Prostate gland (tissue), 2 donors: ENCODE results near the gene TUBG1. TPM values are rescaled to one million over a fixed set of nuclear protein-coding genes. Genes with fewer than 3 reads are reported as not detected.

Source experiments
- DNase-seq: peaks from one replicate; pipeline ENCODE4 v3.0.0-alpha.2; 2019; ENCODE audit warnings: low spot score
- H3K27ac ChIP-seq, 2 donors: fragments of 200-600 bp; sonication (generic); 2 replicates each; pipeline ENCODE4 v1.5.1; 2017 to 2019
- H3K27me3 ChIP-seq: fragments of 200-600 bp; sonication (generic); replicated peaks from 2 replicates; pipeline ENCODE4 v1.5.1; 2019; ENCODE audit not compliant: insufficient read depth
- H3K36me3 ChIP-seq, 2 donors: fragments of 200-600 bp; sonication (generic); 1 replicate in 1 of 2; 2 replicates in 1 of 2; pipeline versions ENCODE4 v1.5.1 to v1.8.1; 2017 to 2019
- H3K4me1 ChIP-seq: fragments of 200-600 bp; sonication (generic); replicated peaks from 2 replicates; pipeline ENCODE4 v1.5.1; 2019
- H3K4me3 ChIP-seq, 2 donors: fragments of 200-600 bp; sonication (generic); 2 replicates each; pipeline ENCODE4 v1.5.1; 2017 to 2019
- H3K9me3 ChIP-seq: fragments of 200-600 bp; sonication (generic); 2 replicates; pipeline ENCODE4 v1.5.1; 2017
- POLR2A ChIP-seq: fragments of 450-650 bp; IDR thresholded peaks from one replicate; pipeline ENCODE4 v1.6.1; 2016; ENCODE audit warnings: antibody characterized with exemption, mild to moderate bottlenecking
- POLR2AphosphoS5 ChIP-seq: sonication (generic); formaldehyde crosslinking; IDR thresholded peaks from one replicate; pipeline ENCODE4 v1.6.1; 2017; ENCODE audit warnings: antibody characterized with exemption
- WGBS: methylation state at CpG from one replicate; pipeline ENCODE4 v1.1.5; 2018; 5-methylcytosine and 5-hydroxymethylcytosine counted together
- intact Hi-C: fragments of 100-400 bp; cut with DNase I; formaldehyde crosslinking; loops from one replicate; pipeline ENCODE4 v1.14.2; 2022
- total RNA-seq, 2 donors: library from RNA; depleted of rRNA; stranded (reverse); fragments of >200 nt; gene quantifications; one replicate each; pipeline ENCODE4 v1.1.0, GENCODE V29; 2016
- TF ChIP-seq, protein P1 (sequence below), 4 experiments: fragments of 200-600 bp in 2 of 4; fragments of 450-650 bp in 2 of 4; sonication (generic) in 2 of 4; IDR thresholded peaks; 1 replicate in 3 of 4; 2 replicates in 1 of 4; pipeline ENCODE4 v1.5.1; 2016 to 2019; ENCODE audit warnings: antibody characterized with exemption in 4 of 4, mild to moderate bottlenecking in 2 of 4, moderate library complexity in 2 of 4

Gene TUBG1
- total RNA-seq, 2 donors from 2014 or later, result 38.7 to 78.4 TPM

DNA sequence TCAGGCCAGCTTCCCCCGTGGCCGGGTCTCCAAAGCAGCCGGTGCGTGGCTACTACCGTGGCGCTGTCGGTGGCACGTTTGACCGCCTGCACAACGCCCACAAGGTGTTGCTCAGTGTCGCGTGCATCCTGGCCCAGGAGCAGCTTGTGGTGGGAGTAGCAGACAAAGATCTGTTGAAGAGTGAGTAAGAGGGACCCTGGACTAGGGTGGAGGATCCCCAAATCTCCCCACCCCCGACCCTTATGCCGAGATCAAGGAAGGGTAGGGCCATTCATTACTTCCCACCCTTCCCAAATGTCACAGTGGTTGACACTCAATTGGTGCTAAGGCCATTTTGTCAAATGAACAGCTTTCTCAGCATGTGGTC is 46.4 kb upstream of the TUBG1 start:
- H3K27ac ChIP-seq, result peak overlapping the region; percentile 77 to 79
- H3K4me1 ChIP-seq, result peaks cover 24% of the 10 kb centered on the region
- intact Hi-C loops, result no loop called here
- no peaks in the 10 kb centered on the region for H3K27me3 ChIP-seq
- WGBS, result 72% methylated on average over 10 of the region's 14 CpGs
- H3K36me3 ChIP-seq, result peaks cover 0 to 8% of the 10 kb centered on the region in 2 donors
- no peaks in the 10 kb centered on the region for H3K9me3 ChIP-seq
- no peak for DNase-seq
- no peak for TF ChIP-seq POLR2A
- TF ChIP-seq POLR2AphosphoS5, result no peak
- TF ChIP-seq, protein P1, sequence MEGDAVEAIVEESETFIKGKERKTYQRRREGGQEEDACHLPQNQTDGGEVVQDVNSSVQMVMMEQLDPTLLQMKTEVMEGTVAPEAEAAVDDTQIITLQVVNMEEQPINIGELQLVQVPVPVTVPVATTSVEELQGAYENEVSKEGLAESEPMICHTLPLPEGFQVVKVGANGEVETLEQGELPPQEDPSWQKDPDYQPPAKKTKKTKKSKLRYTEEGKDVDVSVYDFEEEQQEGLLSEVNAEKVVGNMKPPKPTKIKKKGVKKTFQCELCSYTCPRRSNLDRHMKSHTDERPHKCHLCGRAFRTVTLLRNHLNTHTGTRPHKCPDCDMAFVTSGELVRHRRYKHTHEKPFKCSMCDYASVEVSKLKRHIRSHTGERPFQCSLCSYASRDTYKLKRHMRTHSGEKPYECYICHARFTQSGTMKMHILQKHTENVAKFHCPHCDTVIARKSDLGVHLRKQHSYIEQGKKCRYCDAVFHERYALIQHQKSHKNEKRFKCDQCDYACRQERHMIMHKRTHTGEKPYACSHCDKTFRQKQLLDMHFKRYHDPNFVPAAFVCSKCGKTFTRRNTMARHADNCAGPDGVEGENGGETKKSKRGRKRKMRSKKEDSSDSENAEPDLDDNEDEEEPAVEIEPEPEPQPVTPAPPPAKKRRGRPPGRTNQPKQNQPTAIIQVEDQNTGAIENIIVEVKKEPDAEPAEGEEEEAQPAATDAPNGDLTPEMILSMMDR (IDR thresholded peaks at IDR 0.05), result no peak
- peak overlapping the region; percentile 73 to 82 for H3K4me3 ChIP-seq

DNA sequence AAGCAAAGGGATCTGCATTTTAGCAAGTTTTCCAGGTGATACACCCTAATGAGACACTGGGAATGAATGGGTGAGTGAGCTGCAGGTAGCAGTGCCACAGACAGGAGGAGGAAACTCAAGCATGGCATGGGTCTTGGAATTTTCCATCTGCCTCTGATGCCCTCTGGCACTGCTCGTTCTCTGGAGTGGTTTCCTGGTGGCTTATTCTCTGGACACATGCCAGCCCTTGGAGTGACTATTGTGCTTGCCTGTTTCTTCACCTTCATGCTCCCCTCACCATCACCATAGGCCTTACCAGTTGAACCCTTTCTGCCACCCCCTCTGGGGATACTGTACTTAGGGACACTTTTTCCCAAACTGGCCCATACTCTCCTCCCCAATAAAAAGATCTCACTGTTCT is 45.9 kb upstream of the TUBG1 start:
- Histone ChIP-seq H3K36me3 (peaks cover 0 to 8% of the 10 kb centered on the region in 2 donors), H3K9me3 (no peaks in the 10 kb centered on the region), H3K4me1 (peaks cover 28% of the 10 kb centered on the region), H3K4me3 (peak overlapping the region in 1 of 2 donors; percentile 82), H3K27ac (peak overlapping the region in 1 of 2 donors; percentile 79), H3K27me3 (no peaks in the 10 kb centered on the region)
- intact Hi-C loops, result no loop called here
- no peak for DNase-seq
- TF ChIP-seq POLR2A (no peak), POLR2AphosphoS5 (no peak)
- TF ChIP-seq, protein P1 (IDR thresholded peaks at IDR 0.05), result no peak
- WGBS, result 10% methylated on average over 1 of the region's 1 CpG

DNA sequence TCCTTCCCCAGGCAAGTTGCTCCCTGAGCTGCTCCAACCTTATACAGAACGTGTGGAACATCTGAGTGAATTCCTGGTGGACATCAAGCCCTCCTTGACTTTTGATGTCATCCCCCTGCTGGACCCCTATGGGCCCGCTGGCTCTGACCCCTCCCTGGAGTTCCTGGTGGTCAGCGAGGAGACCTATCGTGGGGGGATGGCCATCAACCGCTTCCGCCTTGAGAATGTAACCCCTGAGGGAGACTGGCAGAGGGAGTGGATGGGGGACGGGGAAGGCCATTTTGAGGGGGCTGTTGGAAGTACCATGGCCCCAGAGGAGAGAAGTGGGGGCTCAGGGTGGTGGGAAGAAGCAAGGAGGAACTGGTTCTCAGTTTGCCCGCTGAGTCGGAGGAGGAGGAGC is 45.5 kb upstream of the TUBG1 start:
- no peak overlapping the region for H3K27ac ChIP-seq
- H3K36me3 ChIP-seq, result peaks cover 0 to 8% of the 10 kb centered on the region in 2 donors
- H3K27me3 ChIP-seq, result no peaks in the 10 kb centered on the region
- 84% methylated on average over 9 of the region's 9 CpGs for WGBS
- H3K4me3 ChIP-seq, result no peak overlapping the region
- H3K9me3 ChIP-seq, result no peaks in the 10 kb centered on the region
- intact Hi-C loops, result no loop called here
- no peak for DNase-seq
- TF ChIP-seq, protein P1 (IDR thresholded peaks at IDR 0.05), result no peak
- TF ChIP-seq POLR2AphosphoS5 (no peak), POLR2A (no peak)
- peaks cover 28% of the 10 kb centered on the region for H3K4me1 ChIP-seq

DNA sequence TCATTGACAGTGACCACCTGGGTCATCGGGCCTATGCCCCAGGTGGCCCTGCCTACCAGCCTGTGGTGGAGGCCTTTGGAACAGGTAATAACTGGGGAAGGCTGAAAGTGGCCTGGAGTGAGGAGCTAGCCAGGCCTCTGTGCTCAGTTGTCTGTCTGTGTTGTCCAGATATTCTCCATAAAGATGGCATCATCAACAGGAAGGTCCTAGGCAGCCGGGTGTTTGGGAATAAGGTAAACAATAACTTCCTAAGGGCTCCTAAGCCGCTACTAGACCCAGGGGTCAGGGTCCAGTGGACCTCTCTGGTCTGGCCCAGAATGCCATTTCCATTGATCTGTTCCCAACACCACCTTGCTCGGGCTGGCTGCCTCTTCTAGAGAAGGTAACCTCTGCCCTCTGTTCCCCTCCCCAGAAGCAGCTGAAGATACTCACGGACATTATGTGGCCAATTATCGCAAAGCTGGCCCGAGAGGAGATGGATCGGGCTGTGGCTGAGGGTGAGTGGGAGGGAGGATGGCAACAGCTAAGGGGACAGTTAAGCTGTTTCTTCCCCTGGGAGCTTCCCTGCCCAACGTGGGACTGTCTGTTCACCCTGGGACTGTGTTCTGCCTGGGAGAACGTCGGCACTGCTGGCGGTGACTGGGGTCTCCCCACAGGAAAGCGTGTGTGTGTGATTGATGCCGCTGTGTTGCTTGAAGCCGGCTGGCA is 44.5 kb upstream of the TUBG1 start:
- peaks cover 0 to 8% of the 10 kb centered on the region in 2 donors for H3K36me3 ChIP-seq
- DNase-seq, result no peak
- intact Hi-C loops, result no loop called here
- TF ChIP-seq POLR2AphosphoS5 (no peak), POLR2A (no peak)
- TF ChIP-seq, protein P1 (IDR thresholded peaks at IDR 0.05), result no peak
- peaks cover 28% of the 10 kb centered on the region for H3K4me1 ChIP-seq
- H3K27me3 ChIP-seq, result no peaks in the 10 kb centered on the region
- 86% methylated on average over 15 of the region's 15 CpGs for WGBS
- no peaks in the 10 kb centered on the region for H3K9me3 ChIP-seq
- no peak overlapping the region for H3K4me3 ChIP-seq
- no peak overlapping the region for H3K27ac ChIP-seq
